GM10847 (cell line): Measurements from ENCODE around the gene MACIR.
A peak's percentile ranks its signal among the peaks of the same experiment; 100 is the strongest.

Source experiments
- POLR2A ChIP-seq: IDR thresholded peaks from 2 replicates; pipeline ENCODE4 v1.6.1; 2011; ENCODE audit not compliant: insufficient read length; ENCODE audit errors: extremely low read depth

Gene MACIR

GRCh38 chr5:103235891-103236290 is 22.7 kb upstream of the MACIR start:
- no peak for TF ChIP-seq POLR2A

DNA sequence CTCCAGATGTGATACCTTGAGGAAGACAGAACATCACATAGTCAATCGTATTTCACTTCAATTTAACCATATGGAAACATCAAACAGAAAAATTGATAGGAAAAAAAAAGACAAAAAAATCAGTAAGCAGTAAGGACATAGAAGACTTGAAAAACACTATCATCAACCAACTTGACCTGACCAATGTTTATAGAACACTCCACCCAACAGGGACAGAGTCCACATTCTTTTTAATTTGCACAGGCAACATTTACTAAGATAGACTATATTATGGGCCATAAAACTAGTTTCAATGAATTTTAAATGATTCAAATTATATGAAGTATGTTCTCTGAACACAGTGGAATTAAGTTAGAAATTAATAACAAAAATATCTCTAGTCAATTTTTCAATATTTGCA is 20.8 kb upstream of the MACIR start:
- TF ChIP-seq POLR2A = no peak

DNA sequence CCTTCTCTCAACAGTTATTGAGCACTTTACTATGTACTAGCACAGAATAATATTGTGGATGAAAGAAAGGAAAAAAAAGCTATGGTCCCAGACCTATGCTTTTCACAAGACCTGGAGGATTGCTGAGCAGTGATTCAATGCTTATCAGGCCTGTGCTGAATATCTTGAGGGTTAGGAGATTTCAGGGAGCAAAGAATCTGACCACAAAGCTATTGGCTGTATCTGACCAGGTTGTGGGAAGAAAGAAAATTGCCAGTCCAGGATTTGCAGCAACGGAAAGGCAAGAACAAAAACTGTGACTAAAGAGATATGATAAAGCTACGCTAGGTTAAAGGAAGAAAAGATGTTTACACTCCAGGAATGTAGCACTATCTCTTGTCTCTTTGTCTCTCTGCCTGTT is 14.9 kb upstream of the MACIR start:
- TF ChIP-seq POLR2A = no peak

GRCh38 chr5:103244398-103244797 is 14.2 kb upstream of the MACIR start:
- no peak for TF ChIP-seq POLR2A

- TF ChIP-seq POLR2A = no peak
These were observed 12.8 kb upstream of the MACIR start for GRCh38 chr5:103245761-103246160.

DNA sequence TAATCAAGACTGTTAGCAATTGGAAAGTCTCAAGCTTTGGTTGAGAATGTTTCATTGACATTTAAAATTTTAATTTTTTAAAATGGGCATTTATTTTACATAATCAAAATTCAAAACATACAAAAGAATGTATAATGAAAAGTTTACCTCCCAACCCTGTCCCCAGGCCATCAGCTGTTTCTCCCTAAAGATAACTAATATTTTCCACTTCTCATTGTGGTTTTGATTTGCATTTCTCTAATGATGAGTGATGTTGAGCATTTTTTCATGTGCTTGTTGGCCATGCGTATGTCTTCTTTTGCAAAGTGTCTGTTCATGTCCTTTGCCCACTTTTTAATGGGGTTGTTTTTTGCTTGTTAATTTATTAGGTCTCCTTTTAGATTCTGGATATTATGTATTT is 11.4 kb upstream of the MACIR start:
- TF ChIP-seq POLR2A = no peak

DNA sequence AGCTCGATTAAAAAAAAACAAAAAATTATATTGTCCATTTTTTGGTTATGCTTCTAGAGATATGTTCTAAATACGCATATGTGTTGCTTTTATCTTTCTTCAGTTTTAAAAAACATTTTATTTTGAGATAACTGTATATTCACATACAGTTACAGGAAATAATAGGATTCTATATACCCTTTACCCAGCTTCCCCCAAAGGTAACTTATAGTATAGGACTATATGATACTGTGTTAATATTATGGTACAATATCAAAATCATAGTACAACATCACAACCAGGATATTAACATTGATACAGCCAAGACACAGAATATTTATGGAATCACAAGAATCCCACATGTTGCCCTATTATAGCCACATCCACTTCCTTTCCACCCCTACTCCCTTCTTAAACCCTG is 9.5 kb upstream of the MACIR start:
- no peak for TF ChIP-seq POLR2A

DNA sequence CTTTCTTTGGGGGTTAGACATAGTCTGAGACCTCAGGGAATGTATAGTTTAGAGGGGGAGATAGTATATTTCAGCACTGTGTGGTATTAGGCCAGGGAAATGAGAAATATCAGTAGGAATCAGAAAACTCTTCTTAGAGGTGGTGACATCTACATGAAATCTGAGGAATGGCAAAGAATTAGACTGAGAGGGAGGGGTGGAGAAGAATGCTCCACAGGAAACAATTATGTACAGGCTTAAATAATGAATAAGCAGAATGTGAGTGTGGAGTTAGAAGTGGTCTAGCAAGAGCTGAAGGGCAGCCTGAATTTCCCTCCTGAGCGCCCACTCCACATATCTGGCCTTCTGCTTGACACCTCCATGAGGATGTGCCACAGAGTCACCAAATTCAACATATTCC is 3.6 kb upstream of the MACIR start:
- no peak for TF ChIP-seq POLR2A

DNA sequence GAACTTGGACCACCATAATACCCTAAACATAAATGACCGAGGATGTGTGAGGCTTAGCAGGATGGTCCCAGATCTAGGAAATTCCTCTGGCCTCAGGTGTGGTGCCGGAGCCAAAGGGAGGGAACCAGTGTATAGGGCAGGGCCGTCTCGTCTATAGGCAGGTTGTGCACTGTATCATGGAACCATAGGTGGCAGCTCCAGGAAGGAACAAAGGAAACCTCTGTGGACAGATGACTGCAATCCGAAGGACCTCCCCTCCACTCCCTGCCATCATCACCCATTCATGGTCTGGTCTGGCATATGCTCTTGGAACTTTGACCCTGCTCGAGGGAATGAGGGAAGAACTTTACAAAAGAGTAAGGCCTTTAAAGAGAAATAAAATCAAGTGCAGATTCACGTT is 2.9 kb upstream of the MACIR start:
- no peak for TF ChIP-seq POLR2A

GRCh38 chr5:103256178-103256577 is 2.4 kb upstream of the MACIR start:
- TF ChIP-seq POLR2A = no peak

DNA sequence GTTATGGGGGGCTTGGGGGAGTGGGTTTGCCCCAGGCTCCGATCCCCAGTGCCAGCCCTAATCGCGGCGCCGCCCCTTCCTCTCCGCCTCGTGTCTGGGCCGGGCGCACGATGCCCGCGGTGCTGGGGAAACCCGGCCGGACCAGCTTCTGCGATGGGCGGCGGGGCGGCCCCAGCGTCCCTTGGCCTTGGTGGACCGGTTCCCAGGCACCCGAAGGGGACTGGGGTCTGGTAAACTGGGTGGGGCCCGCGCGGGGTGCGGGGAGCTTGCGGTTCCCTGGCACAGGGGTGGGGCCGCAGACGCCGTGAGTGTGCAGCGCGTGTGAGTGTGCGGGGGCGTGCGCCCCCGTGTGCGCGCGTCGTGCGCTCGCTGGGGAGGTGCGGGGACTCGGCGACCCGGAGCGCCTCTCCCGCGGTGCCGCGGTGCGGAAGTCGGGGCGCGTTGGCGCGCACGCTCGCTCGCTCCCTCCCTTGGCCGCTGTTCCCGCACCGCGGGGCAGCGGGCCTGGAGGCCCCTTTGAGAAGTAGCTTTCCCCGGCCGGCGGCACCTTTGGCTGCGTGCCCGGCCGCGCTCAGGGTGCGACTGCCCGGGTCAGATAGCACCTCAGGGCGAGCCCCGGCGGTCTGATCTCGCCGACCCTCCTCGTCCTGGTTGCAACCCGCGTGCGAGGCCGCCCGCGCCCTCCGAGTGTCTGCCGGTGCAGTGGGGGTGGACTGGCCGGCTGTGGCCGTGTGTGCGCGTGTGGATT is 568 bp downstream of the MACIR start:
- TF ChIP-seq POLR2A = peak; percentile 34

GRCh38 chr5:103259705-103260355 is 1.3 kb downstream of the MACIR start:
- no peak for TF ChIP-seq POLR2A

- TF ChIP-seq POLR2A = no peak
These were observed 2.4 kb downstream of the MACIR start for GRCh38 chr5:103260951-103261350.

GRCh38 chr5:103262422-103262871 is 3.9 kb downstream of the MACIR start:
- no peak for TF ChIP-seq POLR2A

GRCh38 chr5:103263054-103263453 is 4.5 kb downstream of the MACIR start:
- no peak for TF ChIP-seq POLR2A

DNA sequence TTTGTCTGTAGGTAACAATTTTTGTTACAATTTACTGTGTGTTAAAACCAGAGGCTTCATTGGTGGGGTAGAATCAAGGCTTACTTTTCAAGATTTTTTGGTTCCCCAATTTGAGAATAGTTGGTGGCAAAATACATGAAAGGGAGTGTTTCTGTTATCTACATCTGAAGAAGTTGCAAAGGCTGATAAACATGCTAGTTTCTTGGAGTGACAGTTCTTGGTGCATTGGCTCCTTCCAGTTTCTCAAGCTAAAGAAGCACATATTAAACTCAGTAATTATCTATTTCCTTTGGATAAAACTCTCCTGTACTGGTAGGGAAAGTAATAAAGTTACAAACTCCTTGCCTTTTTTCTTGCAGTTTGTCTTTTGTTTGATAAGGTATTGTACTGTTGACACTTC is 5.9 kb downstream of the MACIR start:
- no peak for TF ChIP-seq POLR2A

- TF ChIP-seq POLR2A = no peak
These were observed 12.0 kb downstream of the MACIR start for GRCh38 chr5:103270581-103270980.
